PC-3 (cell line): ENCODE results near the gene ALG1.

ENCODE experiments used
- EZH2phosphoT487 ChIP-seq: fragments of 300-600 bp; sonication (generic); IDR thresholded peaks from 2 replicates; pipeline ENCODE4 v1.6.1; 2018; ENCODE audit warnings: mild to moderate bottlenecking, antibody characterized with exemption, low read length, borderline replicate concordance
- TF ChIP-seq, protein P1 (sequence below): fragments of 300-600 bp; sonication (generic); conservative IDR thresholded peaks from 2 replicates; pipeline ENCODE4 v1.5.1; 2017; ENCODE audit warnings: antibody characterized with exemption, low read depth, mild to moderate bottlenecking, low read length

DNA sequence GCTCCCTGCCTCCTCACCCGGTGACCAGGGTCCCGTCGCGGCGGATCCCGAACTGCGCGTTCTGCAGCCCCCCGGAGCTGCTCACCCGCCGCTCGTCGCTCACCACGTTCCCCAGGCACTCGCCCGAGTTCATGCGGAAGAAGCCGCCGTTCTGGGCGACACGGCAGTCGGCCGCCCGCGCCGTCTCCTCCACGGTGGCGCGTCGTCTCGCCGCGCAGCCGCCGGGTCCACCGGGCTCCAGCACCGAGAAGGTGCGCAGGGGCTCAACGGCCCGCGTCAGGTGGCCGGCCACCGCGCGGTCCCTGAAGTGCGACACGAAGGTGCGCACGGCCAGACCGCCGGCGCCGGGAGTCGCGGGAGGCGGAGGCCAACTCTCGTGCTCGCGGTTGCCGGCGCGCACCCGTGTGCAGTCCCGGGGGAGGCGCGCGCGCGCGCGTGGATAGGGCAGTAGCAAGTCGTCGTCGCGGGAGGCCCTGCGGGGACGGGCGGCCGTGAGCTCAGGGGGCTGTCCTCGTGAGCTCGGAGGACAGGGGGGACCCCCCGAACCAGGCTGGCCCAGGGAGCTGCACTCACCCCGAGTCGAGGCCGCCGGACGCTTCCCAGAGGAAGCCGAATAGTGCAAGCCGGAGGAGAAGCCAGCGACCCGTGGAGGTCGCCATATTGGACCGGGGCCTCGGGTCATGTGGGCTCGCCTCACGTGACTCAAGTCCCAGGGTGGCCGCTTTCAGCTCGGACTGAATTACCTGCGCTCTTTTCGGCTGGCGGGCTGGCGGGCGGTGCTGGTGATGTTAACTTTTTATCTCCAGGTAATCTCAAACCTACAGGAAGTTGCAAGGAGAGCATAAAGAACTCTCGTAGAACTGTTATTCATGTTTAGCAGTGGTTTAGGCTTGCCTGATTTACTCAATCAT is 38.1 kb upstream of the ALG1 start, which contains the start of gene NAGPA:
- TF ChIP-seq, protein P1, sequence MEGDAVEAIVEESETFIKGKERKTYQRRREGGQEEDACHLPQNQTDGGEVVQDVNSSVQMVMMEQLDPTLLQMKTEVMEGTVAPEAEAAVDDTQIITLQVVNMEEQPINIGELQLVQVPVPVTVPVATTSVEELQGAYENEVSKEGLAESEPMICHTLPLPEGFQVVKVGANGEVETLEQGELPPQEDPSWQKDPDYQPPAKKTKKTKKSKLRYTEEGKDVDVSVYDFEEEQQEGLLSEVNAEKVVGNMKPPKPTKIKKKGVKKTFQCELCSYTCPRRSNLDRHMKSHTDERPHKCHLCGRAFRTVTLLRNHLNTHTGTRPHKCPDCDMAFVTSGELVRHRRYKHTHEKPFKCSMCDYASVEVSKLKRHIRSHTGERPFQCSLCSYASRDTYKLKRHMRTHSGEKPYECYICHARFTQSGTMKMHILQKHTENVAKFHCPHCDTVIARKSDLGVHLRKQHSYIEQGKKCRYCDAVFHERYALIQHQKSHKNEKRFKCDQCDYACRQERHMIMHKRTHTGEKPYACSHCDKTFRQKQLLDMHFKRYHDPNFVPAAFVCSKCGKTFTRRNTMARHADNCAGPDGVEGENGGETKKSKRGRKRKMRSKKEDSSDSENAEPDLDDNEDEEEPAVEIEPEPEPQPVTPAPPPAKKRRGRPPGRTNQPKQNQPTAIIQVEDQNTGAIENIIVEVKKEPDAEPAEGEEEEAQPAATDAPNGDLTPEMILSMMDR: no peak
- TF ChIP-seq EZH2phosphoT487: no peak
